Psoas muscle (tissue), 8 donors: ENCODE data around the gene BICC1. TPM values are rescaled to one million over a fixed set of nuclear protein-coding genes. Genes with fewer than 3 reads are reported as not detected.

Experiments
- ATAC-seq, 4 donors: fragments of 200-7000 bp; cut with Tn5 transposase; one replicate each; pipeline ENCODE4 v1.9.1; 2020; ENCODE audit warnings: moderate library complexity in 3 of 4, mild to moderate bottlenecking in 2 of 4
- DNase-seq, 2 donors: peaks; one replicate each; pipeline ENCODE4 v3.0.0-alpha.2; 2020
- H3K27ac ChIP-seq: fragments of 200-600 bp; one replicate; pipeline ENCODE4 v1.8.0; 2022
- H3K27me3 ChIP-seq, 3 donors: fragments of 200-600 bp in 1 of 3; one replicate each; pipeline versions ENCODE4 v1.6.1 to v1.8.0; 2013 to 2022; ENCODE audit warnings: low read length in 2 of 3, mild to moderate bottlenecking in 2 of 3, moderate library complexity in 1 of 3; ENCODE audit not compliant: insufficient read depth in 3 of 3
- H3K36me3 ChIP-seq, 2 donors: fragments of 200-600 bp in 1 of 2; one replicate each; pipeline versions ENCODE4 v1.6.1 to v1.8.0; 2013 to 2022; ENCODE audit warnings: low read depth in 1 of 2, mild to moderate bottlenecking in 1 of 2, moderate library complexity in 1 of 2; ENCODE audit not compliant: insufficient read depth in 1 of 2
- H3K4me1 ChIP-seq: fragments of 200-600 bp; one replicate; pipeline ENCODE4 v1.8.0; 2022
- H3K4me3 ChIP-seq: fragments of 200-600 bp; one replicate; pipeline ENCODE4 v1.8.0; 2022; ENCODE audit warnings: mild to moderate bottlenecking
- H3K9me3 ChIP-seq: fragments of 200-600 bp; one replicate; pipeline ENCODE4 v1.8.0; 2022
- WGBS, 3 donors: extraction: QIAGEN DNeasy Blood & Tissue Kit; methylation state at CpG; one replicate each; pipeline versions ENCODE4 v1.1.6 to v1.1.7; 2013; 5-methylcytosine and 5-hydroxymethylcytosine counted together
- intact Hi-C, 2 donors: fragments of 100-400 bp; cut with DNase I; formaldehyde crosslinking; loops; one replicate each; pipeline versions ENCODE4 v1.11.0 to v1.14.2; 2022
- polyA plus RNA-seq, 3 donors: library from polyadenylated mRNA; stranded (reverse); fragments of 200-250 nt; gene quantifications; one replicate each; pipeline ENCODE4 v1.2.3, GENCODE V29; 2013
- total RNA-seq, 4 donors: library from RNA; stranded (reverse); fragmentation: NEBNext Ultra II Directional in 2 of 4; extraction: Animal tissue kit (Norgen Biotek cat#: 25700) in 2 of 4; gene quantifications; one replicate each; pipeline versions ENCODE4 v1.2.1 to v1.2.4, GENCODE V29; 2021 to 2023
- TF ChIP-seq, protein P1 (sequence below): fragments of 200-600 bp; IDR thresholded peaks from one replicate; pipeline ENCODE4 v1.8.0; 2022; ENCODE audit warnings: antibody characterized with exemption
- donor health status: healthy with polysubstance abuse.
- donor health status: DM: no; HTN: no; CAD: no; lungs with moderate emphysema.
- donor health status: Bipolar disorder and iron deficiency.
- donor health status: healthy.
- donor health status: DM: yes; HTN: yes; CAD: no.
- donor health status: DM: no; HTN: no; CAD: no.
- donor health status: DM: no; HTN: no; CAD: no.
- donor health status: DM: yes; HTN: yes; CAD: no.

Gene BICC1
- total and polyA plus RNA-seq, 7 donors, result 4.7 to 13.2 (median 6.9) TPM

DNA sequence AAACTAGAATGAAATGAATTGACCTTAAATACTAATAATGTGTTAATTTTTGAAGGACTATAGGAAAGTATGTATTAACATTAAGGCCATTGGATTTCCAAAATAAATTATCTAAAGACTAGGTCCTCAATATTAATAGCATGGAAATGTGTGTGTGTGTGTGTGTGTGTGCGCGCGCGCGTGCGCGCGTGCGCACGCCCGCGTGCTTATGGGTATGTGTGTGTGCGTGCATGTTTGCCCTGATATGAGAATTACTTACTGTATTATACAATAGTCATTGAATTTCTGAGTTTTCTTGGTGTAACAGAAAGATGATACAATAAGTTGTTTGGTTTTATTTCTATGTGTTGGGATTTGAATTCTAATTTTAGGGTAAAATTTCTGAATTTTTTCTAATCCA lies 205.9 kb downstream of the BICC1 start:
- Histone ChIP-seq H3K9me3 (no peaks in the 10 kb centered on the region), H3K27ac (no peak overlapping the region), H3K36me3 (no peaks in the 10 kb centered on the region), H3K4me3 (no peak overlapping the region), H3K4me1 (peaks cover 5% of the 10 kb centered on the region), H3K27me3 (no peaks in the 10 kb centered on the region)
- TF ChIP-seq, protein P1, sequence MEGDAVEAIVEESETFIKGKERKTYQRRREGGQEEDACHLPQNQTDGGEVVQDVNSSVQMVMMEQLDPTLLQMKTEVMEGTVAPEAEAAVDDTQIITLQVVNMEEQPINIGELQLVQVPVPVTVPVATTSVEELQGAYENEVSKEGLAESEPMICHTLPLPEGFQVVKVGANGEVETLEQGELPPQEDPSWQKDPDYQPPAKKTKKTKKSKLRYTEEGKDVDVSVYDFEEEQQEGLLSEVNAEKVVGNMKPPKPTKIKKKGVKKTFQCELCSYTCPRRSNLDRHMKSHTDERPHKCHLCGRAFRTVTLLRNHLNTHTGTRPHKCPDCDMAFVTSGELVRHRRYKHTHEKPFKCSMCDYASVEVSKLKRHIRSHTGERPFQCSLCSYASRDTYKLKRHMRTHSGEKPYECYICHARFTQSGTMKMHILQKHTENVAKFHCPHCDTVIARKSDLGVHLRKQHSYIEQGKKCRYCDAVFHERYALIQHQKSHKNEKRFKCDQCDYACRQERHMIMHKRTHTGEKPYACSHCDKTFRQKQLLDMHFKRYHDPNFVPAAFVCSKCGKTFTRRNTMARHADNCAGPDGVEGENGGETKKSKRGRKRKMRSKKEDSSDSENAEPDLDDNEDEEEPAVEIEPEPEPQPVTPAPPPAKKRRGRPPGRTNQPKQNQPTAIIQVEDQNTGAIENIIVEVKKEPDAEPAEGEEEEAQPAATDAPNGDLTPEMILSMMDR, result no peak
- ATAC-seq, result no peak
- intact Hi-C loops, result no loop called here
- DNase-seq, result no peak
- WGBS, 3 donors, result 67 to 72% (median 69%) methylated on average over 13 of the region's 13 CpGs

DNA sequence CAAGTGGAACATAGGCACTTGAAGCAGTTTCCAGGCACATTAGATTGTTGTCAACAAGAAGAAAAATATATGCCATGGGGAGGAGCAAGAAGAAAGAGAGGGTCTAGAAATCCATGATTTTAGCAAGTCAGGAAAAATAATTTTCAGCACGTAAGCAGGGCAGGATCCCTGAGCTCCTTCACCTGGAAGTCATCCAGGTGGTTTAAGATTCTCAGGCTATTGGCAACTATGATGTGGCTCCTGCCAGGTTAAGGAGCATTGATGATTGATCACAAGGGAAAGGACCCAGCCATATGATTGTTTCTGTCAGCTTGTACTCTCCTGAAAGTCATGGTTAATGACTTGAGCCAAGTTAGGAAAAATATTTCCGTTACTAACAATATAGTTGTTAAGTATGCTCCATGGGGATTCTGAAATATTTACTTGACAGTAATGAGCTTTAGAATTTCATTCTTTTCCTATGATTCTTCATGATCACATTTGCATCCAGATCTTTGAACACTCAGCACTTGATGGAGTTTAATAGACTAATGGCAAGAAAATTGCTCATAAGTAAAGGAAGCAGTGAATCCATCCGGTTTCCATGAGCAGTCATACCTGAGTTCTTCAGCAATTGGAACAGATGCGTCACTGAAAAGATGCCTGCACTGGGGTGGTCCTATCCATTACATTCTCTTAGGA lies 209.1 kb downstream of the BICC1 start:
- Histone ChIP-seq H3K36me3 (no peaks in the 10 kb centered on the region), H3K27me3 (no peaks in the 10 kb centered on the region), H3K27ac (no peak overlapping the region), H3K4me3 (no peak overlapping the region), H3K4me1 (peaks cover 5% of the 10 kb centered on the region), H3K9me3 (no peaks in the 10 kb centered on the region)
- TF ChIP-seq, protein P1, result no peak
- intact Hi-C loops, result no loop called here
- DNase-seq, result no peak
- no peak for ATAC-seq
- WGBS, 3 donors, result 65 to 69% (median 67%) methylated on average over 4 of the region's 4 CpGs

DNA sequence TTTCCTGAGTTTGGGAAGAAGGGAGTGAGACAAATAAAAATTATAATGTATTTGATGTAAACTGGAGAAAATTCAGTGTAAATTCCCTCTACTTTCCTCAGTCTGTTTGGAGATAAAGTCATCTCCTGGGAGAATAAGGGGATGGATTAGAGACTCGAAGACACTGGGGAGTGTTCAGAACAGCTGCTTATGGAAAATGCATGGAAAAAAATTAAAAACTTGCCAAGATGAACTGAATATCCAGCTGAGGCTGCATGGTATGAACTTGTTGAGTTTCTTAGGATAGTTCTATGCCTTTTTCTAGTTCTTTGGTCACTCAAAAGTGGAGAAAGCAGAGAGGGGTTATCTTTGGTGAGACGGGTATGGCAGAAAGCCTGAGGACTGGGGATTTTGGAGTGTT lies 210.5 kb downstream of the BICC1 start:
- intact Hi-C loops, result no loop called here
- 52 to 53% (median 52%) methylated on average over 2 of the region's 2 CpGs for WGBS, 3 donors
- DNase-seq, result no peak
- ATAC-seq, result no peak
- no peaks in the 10 kb centered on the region for H3K36me3 ChIP-seq
- H3K9me3 ChIP-seq, result no peaks in the 10 kb centered on the region
- H3K4me3 ChIP-seq, result no peak overlapping the region
- H3K27ac ChIP-seq, result no peak overlapping the region
- TF ChIP-seq, protein P1, result no peak
- no peaks in the 10 kb centered on the region for H3K27me3 ChIP-seq
- H3K4me1 ChIP-seq, result peaks cover 5% of the 10 kb centered on the region

DNA sequence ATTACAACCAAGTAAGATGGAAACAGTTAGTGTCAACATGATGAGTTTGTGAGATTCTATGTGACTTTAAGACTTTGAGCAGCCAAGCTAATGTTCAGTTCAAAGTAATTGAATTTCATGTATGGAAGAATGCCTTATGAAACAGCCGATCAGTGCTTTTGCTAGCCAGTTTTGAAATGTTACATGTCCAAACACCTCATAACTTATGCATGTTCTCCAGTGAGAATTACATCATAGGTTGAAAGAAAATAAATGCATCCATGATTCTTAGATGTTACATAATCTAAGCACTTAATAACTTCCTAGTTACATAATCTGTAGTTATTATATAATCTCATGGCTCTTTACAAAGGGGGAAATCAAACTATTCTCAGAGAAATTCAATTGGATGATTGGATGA lies 211.3 kb downstream of the BICC1 start:
- Histone ChIP-seq H3K27me3 (no peaks in the 10 kb centered on the region), H3K27ac (no peak overlapping the region), H3K36me3 (no peaks in the 10 kb centered on the region), H3K9me3 (no peaks in the 10 kb centered on the region), H3K4me1 (peaks cover 5% of the 10 kb centered on the region), H3K4me3 (no peak overlapping the region)
- intact Hi-C loops, result no loop called here
- TF ChIP-seq, protein P1, result no peak
- ATAC-seq, result no peak
- WGBS, 3 donors, result 38 to 68% (median 43%) methylated on average over 1 of the region's 1 CpG
- DNase-seq, result no peak

DNA sequence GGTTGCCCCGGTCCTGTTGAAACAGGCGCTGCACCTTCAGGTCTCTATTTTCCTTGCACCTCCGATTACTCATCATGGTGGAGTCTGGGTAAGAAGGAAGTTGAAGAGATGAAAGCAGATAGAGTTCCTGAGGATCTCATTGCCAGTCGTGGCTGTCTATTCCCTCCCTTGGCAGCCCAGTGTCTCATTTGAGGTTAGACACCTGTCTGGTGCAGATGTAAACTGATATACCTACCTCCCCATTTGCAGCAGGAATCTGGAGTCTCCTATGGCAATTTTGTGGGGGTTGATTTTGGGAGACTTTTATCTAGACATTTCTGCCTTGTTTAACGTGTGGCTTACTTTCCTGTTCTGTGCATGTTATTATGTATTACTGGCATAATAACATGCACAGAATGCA lies 212.1 kb downstream of the BICC1 start:
- DNase-seq, result no peak
- Histone ChIP-seq H3K27ac (no peak overlapping the region), H3K4me3 (no peak overlapping the region), H3K27me3 (no peaks in the 10 kb centered on the region), H3K4me1 (peaks cover 5% of the 10 kb centered on the region), H3K36me3 (no peaks in the 10 kb centered on the region), H3K9me3 (no peaks in the 10 kb centered on the region)
- TF ChIP-seq, protein P1, result no peak
- intact Hi-C loops, result no loop called here
- peak in 1 of 4 donors; percentile 25 for ATAC-seq
- WGBS, 3 donors, result 75 to 84% (median 79%) methylated on average over 5 of the region's 5 CpGs
